MM.1S (cell line): ENCODE results near the gene NAGA.
"Not testable (repeated sequence)": the region's sequence is repeated elsewhere in the genome, so short reads cannot be mapped to it uniquely, and the experiment has no call there.

ENCODE experiments used
- DNase-seq: peaks from one replicate; pipeline ENCODE4 v3.0.0-alpha.2; 2015
- H2AFZ ChIP-seq: fragments of 300-600 bp; sonication (generic); 2 replicates; pipeline ENCODE4 v1.6.0; 2016; ENCODE audit warnings: antibody characterized with exemption, low read length
- H3F3A ChIP-seq: fragments of 300-600 bp; sonication (generic); 2 replicates; pipeline ENCODE4 v1.6.1; 2016; ENCODE audit warnings: mild to moderate bottlenecking, antibody characterized with exemption, low read length, moderate library complexity, mixed read lengths; ENCODE audit not compliant: insufficient read depth
- H3K27ac ChIP-seq: fragments of 300-600 bp; sonication (generic); 2 replicates; pipeline ENCODE4 v1.5.1; 2016; ENCODE audit warnings: mild to moderate bottlenecking, low read length
- H3K27me3 ChIP-seq: fragments of 300-600 bp; sonication (generic); replicated peaks from 2 replicates; pipeline ENCODE4 v1.6.0; 2016; ENCODE audit warnings: low read length; ENCODE audit not compliant: insufficient read depth
- H3K36me3 ChIP-seq: fragments of 300-600 bp; sonication (generic); replicated peaks from 2 replicates; pipeline ENCODE4 v1.6.1; 2016; ENCODE audit warnings: mild to moderate bottlenecking, low read length, mixed read lengths; ENCODE audit not compliant: insufficient read depth
- H3K4me1 ChIP-seq: fragments of 300-600 bp; sonication (generic); 2 replicates; pipeline ENCODE4 v1.6.1; 2016; ENCODE audit warnings: low read length, mixed read lengths
- H3K4me2 ChIP-seq: fragments of 300-600 bp; sonication (generic); 2 replicates; pipeline ENCODE4 v1.6.0; 2016; ENCODE audit warnings: low read depth, low read length
- H3K4me3 ChIP-seq: fragments of 300-600 bp; sonication (generic); 2 replicates; pipeline ENCODE4 v1.5.1; 2016; ENCODE audit warnings: low read length, mixed read lengths
- H3K79me2 ChIP-seq: fragments of 300-600 bp; sonication (generic); 2 replicates; pipeline ENCODE4 v1.6.1; 2016; ENCODE audit warnings: mixed run types, low read length, mixed read lengths
- H3K9ac ChIP-seq: fragments of 300-600 bp; sonication (generic); 2 replicates; pipeline ENCODE4 v1.6.1; 2016; ENCODE audit warnings: low read length, mixed read lengths
- H3K9me2 ChIP-seq: fragments of 300-600 bp; sonication (generic); replicated peaks from 2 replicates; pipeline ENCODE4 v1.6.1; 2016; ENCODE audit warnings: mild to moderate bottlenecking, low read length, mixed read lengths; ENCODE audit not compliant: insufficient read depth
- H3K9me3 ChIP-seq: fragments of 300-600 bp; sonication (generic); replicated peaks from 2 replicates; pipeline ENCODE4 v1.6.1; 2016; ENCODE audit warnings: mild to moderate bottlenecking, low read length, mixed read lengths; ENCODE audit not compliant: insufficient read depth
- H4K20me1 ChIP-seq: fragments of 300-600 bp; sonication (generic); 2 replicates; pipeline ENCODE4 v1.6.1; 2016; ENCODE audit warnings: mild to moderate bottlenecking, low read length, moderate library complexity, mixed read lengths; ENCODE audit not compliant: insufficient read depth
- CTCF ChIP-seq: fragments of 300-600 bp; sonication (generic); IDR thresholded peaks from 2 replicates; pipeline ENCODE4 v1.5.1; 2016; ENCODE audit warnings: antibody characterized with exemption, low read length, mixed read lengths
- EZH2 ChIP-seq: fragments of 300-600 bp; sonication (generic); optimal IDR thresholded peaks from 2 replicates; pipeline ENCODE3; 2017; ENCODE audit warnings: low read depth, mild to moderate bottlenecking, antibody characterized with exemption, low read length, mixed read lengths
- EZH2phosphoT487 ChIP-seq: fragments of 300-600 bp; sonication (generic); IDR thresholded peaks from 2 replicates; pipeline ENCODE4 v1.6.1; 2018; ENCODE audit warnings: antibody characterized with exemption, low read length

The NAGA gene

DNA sequence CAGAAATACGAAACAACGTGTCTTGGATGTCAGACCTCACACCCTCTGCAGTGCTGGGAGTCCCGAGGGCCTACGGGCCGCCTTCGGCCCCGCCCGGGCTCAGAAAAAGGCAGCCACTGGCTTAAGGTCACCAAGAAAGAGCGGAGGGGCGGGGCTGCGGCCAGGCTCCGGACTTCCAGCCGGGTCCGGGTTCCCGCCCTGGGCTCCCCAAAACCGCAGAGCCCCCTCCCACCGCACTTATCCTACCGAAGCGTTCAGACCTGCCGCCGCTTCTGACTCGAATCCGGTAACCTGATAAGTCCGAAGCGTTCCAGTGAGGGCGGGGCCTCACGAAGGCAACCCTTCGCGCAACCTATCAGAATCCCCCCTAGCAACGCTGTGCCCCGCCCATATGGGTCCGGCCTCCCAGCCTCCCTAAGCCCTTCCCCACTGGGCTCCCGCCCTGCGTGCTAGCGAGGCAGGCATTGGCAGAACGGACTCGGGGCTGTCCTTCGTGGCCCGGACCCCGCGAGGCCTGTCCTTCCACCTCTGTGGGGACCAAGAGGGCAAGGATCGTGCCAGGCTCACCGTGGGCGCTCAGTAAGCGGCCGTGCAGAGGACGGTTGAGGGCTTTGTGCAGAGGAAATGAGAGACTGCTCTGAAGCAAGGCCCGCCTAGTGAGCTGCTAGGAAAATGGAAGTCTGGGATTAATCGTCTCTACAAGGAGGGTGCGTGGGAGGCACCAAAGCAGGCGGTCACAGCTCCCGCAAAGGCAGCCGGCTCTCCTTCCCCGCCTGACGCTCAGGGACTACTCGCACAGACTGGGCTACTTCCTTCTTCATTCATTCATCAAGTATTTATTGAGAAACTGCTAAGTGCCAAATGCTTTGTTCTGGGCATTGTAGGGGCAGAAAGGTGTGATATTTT is at the start of gene NAGA:
Gene NAGA (minus strand): TSS at position 296 of the 906 bp plus-strand sequence. CDS start 515 bp downstream, outside the sequence.
- peak within 1 kb of the TSS; percentile 94 for H2AFZ ChIP-seq

GRCh38 chr22:42116848-42117424 is 46.3 kb upstream of the NAGA start:
- H3F3A ChIP-seq = no peaks in the 10 kb centered on the region
- H3K36me3 ChIP-seq = no peaks in the 10 kb centered on the region
- H3K4me3 ChIP-seq = no peak overlapping the region
- DNase-seq = no peak
- H3K9me3 ChIP-seq = no peaks in the 10 kb centered on the region
- H3K9ac ChIP-seq = no peak overlapping the region
- H3K79me2 ChIP-seq = no peaks in the 10 kb centered on the region
- H3K9me2 ChIP-seq = no peaks in the 10 kb centered on the region
- H2AFZ ChIP-seq = no peak overlapping the region
- no peak overlapping the region for H3K4me2 ChIP-seq
- TF ChIP-seq CTCF (peak; percentile 31), EZH2 (no peak)
- H3K4me1 ChIP-seq = peaks cover 10% of the 10 kb centered on the region
- H4K20me1 ChIP-seq = no peaks in the 10 kb centered on the region
- H3K27me3 ChIP-seq = no peaks in the 10 kb centered on the region
- no peak overlapping the region for H3K27ac ChIP-seq

More for the DNA sequence above, at the start of gene NAGA:
- H3K27me3 ChIP-seq = no peaks in the 10 kb centered on the region
- TF ChIP-seq EZH2phosphoT487 = no peak
- H3K9me2 ChIP-seq = no peaks in the 10 kb centered on the region
- peak within 1 kb of the TSS; percentile 99 for H3K4me2 ChIP-seq
- peak within 1 kb of the TSS; percentile 59 for H3K9ac ChIP-seq
- no peaks in the 10 kb centered on the region for H3K79me2 ChIP-seq
- no peaks in the 10 kb centered on the region for H3K9me3 ChIP-seq
- peaks cover 12% of the 10 kb centered on the region for H3K4me1 ChIP-seq
- peak within 1 kb of the TSS; percentile 66 for H3K4me3 ChIP-seq
- no peaks in the 10 kb centered on the region for H3K36me3 ChIP-seq
- peak; percentile 99 for DNase-seq
- peaks cover 13% of the 10 kb centered on the region; the same call in 1 of the 2 replicates for H3F3A ChIP-seq
- H3K27ac ChIP-seq = peak within 1 kb of the TSS; percentile 54
- H4K20me1 ChIP-seq = no peaks in the 10 kb centered on the region

GRCh38 chr22:42115420-42115830 is 44.8 kb upstream of the NAGA start:
- not testable (repeated sequence) for H3K27ac ChIP-seq, H3F3A ChIP-seq, H2AFZ ChIP-seq, H3K4me1 ChIP-seq, H3K27me3 ChIP-seq, H3K79me2 ChIP-seq, H3K4me3 ChIP-seq, H3K4me2 ChIP-seq, H3K9ac ChIP-seq, H4K20me1 ChIP-seq, H3K36me3 ChIP-seq, DNase-seq, H3K9me3 ChIP-seq, H3K9me2 ChIP-seq

DNA sequence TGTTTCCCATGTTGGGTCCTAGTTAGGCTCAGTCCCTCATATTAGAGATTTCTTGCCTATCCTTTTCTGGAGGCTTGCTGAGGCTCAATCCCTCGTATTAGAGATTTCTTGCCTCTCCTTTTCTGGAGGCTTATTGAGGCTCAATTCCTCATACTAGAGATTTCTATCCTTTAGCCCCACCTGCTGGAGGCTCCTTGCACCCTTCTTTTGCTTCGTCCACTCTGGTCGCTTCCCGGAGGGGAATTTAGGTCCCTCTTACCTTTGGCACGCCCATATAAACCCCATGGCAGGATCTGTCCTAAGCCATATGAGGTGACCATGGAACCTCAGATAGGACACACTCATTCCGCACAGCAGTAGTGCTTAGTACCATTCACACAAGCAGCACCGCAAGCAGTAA is 44.1 kb upstream of the NAGA start:
- H3K4me3 ChIP-seq = no peak overlapping the region
- H3K36me3 ChIP-seq = no peaks in the 10 kb centered on the region
- H3K4me2 ChIP-seq = no peak overlapping the region
- H3K9me2 ChIP-seq = no peaks in the 10 kb centered on the region
- H3K27me3 ChIP-seq = no peaks in the 10 kb centered on the region
- DNase-seq = no peak
- no peaks in the 10 kb centered on the region for H4K20me1 ChIP-seq
- no peak overlapping the region for H3K9ac ChIP-seq
- H3K27ac ChIP-seq = no peak overlapping the region
- H3F3A ChIP-seq = no peaks in the 10 kb centered on the region
- no peaks in the 10 kb centered on the region for H3K4me1 ChIP-seq
- peak; percentile 49 for TF ChIP-seq CTCF
- TF ChIP-seq EZH2phosphoT487 = no peak
- no peak overlapping the region for H2AFZ ChIP-seq
- no peaks in the 10 kb centered on the region for H3K79me2 ChIP-seq
- H3K9me3 ChIP-seq = no peaks in the 10 kb centered on the region
